ENCODE data around the gene CACNB1.

DNA sequence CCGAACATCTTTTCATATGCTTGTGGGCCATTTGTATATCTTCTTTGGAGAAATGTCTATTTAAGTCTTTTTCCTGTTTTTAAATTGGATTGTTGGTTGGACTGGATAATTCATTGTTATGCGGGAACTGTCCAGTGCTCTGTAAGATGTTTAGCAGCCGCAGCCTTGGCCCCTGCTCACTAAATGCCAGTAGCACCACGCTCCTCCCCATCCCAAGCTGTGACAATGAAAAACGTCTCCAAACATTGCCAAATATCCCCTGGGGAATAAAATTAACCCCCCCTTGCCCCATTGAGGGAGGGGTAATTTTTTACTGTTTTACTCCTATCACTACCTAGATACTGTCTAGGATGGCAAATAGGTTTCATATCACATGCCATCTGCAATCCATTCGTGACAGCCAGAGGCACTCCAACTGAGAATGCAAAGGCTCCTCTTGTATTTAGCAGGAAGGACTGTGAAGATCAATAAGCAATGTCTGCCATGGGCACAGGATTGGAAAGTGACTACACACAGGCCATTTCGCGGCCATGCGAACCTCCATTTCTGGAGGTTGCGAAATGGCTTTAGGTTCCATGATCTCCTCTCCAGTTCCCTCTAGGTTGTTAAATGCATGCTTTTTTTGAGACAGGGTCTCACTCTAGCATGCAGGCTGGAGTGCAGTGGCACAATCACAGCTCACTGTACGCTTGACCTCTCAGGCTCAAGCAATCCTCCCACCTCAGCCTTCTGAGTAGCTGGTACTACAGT, 55.4 kb downstream of the CACNB1 start:
- TF ChIP-seq, protein P1, sequence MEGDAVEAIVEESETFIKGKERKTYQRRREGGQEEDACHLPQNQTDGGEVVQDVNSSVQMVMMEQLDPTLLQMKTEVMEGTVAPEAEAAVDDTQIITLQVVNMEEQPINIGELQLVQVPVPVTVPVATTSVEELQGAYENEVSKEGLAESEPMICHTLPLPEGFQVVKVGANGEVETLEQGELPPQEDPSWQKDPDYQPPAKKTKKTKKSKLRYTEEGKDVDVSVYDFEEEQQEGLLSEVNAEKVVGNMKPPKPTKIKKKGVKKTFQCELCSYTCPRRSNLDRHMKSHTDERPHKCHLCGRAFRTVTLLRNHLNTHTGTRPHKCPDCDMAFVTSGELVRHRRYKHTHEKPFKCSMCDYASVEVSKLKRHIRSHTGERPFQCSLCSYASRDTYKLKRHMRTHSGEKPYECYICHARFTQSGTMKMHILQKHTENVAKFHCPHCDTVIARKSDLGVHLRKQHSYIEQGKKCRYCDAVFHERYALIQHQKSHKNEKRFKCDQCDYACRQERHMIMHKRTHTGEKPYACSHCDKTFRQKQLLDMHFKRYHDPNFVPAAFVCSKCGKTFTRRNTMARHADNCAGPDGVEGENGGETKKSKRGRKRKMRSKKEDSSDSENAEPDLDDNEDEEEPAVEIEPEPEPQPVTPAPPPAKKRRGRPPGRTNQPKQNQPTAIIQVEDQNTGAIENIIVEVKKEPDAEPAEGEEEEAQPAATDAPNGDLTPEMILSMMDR (conservative IDR thresholded peaks at IDR 0.05) = no peak
- no peak for TF ChIP-seq ZFX (IDR thresholded peaks at IDR 0.05)
